HG02973 (cell line): Measurements from ENCODE around the gene P4HB.
A peak's percentile ranks its signal among the peaks of the same experiment; 100 is the strongest.

Experiments used
- ATAC-seq: cut with Tn5 transposase; IDR thresholded peaks from one replicate; pipeline ENCODE4 v1.9.1; 2021; ENCODE audit warnings: moderate library complexity; ENCODE audit not compliant: unreplicated experiment

Gene P4HB

DNA sequence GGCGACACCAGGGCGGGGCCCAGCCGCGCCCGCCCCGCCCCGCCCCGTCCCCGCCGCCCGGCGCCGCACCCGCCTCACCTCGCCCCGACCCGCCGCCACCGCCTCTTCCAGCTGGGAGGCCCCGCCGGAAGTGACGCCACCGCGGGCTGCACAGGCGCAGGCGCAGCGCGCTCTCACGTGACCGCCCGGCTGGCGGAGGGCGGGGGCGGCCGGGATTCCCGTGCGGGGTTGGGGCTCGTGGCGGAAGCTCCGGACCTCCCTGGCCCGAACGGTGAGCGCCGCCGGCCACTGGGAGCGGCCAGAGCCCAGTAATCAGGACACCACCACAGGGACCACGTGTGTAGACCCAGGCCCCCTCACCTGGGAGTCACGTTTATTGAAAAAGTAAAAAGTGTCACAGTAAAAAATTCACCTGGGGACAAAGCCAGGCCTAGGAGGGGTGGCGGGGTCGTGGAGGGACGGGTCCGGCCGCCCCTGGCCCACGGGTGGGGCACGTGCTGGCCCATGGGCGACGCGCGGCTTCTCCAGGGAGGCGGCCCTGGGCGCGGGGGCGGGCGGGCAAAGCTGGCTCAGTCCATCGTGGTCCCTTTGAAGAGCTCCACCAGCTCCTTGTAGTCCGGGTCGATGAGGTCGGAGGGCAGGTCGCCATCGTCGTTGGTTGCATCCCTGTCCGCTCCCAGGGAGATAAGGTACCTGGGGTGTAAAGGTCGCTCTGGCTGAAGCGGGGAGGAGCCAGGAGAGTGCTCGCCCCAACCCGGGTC is 27.0 kb downstream of the P4HB start, which contains the start of gene MCRIP1:
TSS of gene MCRIP1 (minus strand) at position 132 of the 761 bp plus-strand sequence. CDS start 8,785 bp downstream, outside the sequence.
- ATAC-seq = peak; percentile 59

DNA sequence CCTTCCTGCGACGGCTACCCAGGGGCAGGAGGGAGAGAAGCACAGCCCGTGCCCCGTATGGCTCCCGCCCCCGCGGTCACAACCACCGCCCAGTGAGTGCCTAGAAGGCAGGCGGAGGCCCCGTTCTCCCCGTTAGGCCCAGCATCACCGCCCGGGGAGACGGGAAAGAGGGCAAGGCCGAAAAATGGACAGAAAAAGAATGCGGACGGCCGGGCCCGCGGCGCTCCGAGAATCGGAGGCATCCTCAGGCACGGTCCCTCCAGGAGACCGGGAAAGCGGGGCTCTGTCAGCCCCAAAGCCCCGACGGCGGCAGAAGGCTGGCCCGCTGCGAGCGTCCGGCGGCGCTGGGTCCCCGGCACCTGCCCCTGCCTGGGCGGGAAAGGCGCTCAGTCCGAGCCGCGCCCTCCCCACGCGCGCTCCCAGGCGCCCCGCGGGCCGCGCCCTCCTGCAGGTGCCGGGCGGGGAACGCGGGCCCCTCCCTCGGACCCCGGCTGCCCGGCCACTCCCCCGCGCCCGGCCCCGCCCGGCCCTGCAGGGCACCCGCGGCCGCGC is 27.7 kb downstream of the P4HB start:
- peak; percentile 53 for ATAC-seq

DNA sequence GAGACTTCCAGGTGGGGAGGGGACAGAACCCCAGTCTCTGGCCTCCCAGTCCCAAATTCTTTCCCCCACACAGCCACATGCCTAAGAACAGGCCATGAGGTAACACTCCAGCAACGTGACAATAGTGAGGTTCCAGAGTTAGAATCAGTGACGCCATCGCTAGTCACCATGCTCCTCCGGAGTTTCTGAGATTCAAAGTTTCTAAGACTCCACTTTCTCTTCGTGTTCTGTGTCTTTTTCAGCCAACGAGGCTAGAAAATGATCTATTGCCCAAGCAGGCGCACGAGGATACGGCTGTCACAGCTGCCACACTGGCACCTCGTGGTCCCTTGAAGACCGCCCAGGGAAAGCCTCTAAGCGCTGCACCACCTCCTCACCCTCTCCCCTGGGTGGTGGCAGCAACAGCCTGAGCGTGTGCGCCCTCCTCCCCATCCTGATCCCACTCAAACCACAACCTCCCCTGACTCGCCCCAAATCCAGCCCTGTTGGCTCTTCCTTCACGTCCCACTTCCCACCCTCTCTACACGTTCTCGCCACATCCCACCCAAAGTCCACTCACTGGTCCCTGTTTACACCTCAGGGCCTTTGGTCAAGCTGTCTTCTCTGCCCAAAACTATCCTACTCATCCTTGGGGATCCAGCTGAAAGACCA is 28.3 kb downstream of the P4HB start:
- ATAC-seq = peak; percentile 12

DNA sequence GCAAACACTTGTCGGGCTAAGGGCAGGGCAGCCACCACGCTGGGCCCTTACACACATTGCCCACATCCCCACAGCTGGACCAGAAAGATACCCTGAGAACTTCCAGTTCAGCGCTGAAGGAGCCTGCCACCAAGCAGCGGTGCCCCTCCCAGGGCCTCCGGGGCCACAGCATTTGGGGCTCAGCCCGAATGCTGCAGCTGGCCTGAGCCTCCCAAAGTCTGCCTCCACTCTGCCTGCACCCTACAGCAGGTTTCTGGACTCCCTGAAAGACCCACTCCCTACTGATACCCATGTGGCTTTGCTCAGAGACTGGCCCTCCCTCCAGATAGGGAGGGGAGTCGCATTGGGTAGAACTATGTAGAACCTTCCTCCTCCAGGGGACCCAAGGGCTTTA is 28.8 kb downstream of the P4HB start:
- no peak for ATAC-seq

DNA sequence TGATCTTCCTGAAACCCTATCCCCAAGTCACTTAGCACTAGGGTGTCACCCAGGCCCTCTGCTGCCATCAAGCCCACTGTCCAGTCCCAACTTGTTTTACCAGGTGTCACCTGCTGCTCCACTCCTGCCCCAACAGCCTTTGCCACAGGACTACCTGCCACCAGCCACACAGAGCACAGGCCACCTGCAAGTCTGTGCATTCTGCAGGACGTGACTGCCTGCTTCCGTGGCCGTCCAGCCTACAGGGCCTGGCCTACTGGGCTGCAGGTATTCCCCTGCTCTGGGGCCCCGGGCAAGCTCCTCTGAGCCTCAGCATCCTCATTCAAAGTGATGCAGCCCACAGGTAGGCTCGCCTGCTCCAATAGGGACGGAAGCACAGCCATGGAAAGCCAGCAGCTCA is 30.5 kb downstream of the P4HB start:
- no peak for ATAC-seq

DNA sequence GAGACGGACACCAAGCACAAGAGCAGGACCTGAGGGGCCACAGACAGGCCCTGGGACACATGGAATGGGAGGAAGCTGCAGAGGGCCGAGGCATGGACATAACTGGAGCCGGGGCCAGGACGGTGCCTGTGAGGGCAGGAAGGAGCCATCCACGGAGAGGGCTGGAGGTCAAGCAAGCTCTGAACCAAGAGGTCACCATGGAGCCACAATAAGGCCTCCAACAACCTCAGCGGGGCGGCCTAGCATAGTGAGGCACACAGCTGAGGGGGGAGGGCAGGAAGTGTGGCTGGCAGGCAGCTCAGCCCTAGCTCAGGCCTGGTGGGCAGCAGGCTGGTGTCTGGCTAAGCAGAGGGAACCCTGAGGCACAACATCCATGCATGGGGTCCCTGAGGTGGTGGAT is 31.7 kb downstream of the P4HB start:
- ATAC-seq = no peak

DNA sequence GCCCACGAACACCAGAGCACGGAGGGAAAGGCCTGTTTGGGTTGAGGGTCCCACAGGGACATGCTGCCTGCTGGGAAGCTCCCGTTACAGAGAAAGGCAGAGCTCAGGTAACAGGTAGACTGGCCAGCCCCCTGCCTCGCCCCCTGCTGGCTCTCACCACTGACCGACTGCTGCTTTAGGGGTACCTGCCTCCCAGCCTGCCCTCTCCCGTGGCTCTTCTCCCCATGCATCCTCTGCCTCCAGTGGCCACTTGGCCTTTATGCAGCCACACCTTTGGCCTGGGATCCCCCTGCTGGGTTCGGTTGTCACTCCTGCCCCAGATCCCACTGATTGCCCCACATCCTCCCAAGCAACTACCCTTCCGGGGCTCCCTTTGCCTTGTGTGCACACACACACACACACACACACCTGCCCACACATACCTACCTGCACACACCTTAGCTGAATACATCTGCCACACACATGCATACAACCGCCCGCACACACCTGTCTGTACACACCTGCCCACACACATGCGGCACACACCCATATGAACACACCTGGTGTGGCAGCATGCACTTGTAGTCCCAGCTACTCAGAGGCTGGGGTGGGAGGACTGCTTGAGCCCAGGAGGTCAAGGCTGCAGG is 34.4 kb downstream of the P4HB start:
- ATAC-seq = no peak

DNA sequence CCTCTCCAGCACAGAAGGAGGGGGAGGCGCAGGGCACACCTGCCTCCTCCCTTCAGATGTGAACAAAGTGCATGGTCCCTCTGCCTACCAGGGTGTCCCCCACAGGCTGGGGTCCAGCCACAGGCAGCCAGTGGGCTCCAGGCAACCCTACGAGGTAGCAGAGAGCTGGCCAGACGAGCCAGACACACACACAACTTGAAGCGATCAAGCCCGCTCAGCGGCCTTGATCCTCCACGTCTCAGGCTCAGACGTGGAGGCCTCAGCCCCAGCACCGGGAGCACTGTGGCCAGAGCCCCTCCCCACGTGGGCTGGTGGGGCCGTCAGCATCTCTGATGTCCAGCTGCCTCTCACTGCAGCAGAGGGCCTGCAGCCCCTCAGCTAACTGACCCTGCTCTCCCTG is 35.7 kb downstream of the P4HB start:
- ATAC-seq = no peak

DNA sequence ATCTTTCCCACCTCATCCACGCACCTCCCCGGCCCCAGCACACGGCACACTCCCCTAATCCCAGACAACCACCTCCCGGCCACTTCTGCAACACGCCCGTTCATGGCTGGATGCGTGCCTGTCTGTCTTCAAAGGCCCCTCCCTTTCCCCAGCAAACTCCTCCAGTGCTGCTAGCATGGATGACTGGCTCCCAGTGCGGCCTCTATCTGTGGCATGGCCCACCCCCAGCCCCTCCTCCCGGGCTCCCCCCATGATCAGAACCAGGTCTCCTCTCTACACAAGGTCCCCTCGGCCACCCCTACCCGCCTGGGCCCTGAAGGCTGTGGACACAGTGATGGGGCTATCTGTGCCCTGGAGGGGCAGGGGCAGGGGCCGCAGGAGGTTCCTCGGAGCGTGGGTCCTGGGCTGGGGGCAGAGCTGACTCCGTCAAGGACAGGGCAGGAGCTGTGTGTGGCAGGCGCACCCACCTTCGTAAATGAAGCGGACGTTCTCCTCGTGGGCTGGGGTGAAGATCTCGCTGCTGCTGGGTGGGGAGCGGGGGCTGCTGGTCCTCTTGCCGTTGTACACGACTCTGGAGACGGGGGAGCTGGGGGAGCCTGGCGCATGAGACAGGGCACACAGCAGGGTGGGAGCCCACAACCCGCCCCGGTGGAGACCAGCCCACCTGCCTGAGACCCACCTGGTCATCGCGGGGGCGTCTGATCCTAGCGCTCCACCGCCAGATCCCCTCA is 36.4 kb downstream of the P4HB start:
- ATAC-seq = no peak

DNA sequence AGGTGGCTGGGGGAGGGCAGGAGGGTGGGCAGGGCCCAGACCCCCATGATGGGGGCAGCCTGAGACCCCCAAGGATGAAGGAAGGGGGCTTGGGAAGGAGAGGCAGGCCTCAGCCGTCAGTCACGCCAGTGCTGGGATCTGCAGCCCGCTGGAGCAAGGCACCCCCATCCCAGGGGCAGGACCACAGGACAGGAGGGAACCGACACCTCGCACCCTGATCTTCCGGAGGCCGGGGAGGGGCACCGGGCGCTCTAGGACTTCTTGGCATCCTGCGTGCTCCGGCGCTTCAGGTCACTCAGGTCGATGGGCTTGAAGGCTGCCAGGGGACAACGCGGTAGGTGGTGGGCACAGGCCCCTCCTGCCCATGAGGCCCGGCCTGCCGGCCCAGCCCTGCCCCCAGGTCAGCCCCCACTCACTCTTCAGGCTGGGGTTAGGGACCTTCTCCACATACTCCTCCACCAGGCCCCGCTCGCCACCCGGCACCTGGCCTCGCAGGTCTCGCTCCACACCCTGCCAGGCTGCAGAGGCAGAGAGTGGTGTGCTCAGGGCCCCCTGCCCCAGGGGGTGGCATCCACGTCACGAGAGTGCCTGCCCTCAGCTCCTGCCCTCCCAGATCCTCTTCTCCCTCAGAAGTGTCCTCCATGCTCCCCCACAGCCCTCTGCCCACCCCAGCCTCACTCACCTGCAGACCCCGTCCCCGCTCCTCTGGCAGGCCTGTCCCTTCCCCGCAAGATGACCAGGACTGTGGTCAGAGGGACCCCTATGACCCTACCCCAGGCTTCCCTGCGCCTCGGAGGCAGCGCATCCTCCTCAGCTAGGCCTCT is 37.1 kb downstream of the P4HB start:
- ATAC-seq = no peak

DNA sequence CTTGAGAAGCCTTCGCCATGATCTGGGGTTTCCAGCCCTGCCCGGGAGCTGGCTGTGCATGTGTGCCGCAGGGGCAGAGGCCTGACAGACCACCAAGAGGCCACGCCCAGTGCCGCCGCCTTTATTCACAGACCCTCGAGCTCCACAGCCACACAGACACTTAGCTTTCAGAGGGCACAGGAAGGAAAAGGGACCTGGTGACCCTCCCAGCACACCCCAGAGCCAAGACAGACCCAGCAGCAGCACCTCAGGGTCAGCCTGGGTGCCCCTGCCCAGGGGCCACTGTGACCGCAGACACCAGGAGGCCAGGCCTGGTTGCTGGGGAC is 38.1 kb downstream of the P4HB start:
- no peak for ATAC-seq

DNA sequence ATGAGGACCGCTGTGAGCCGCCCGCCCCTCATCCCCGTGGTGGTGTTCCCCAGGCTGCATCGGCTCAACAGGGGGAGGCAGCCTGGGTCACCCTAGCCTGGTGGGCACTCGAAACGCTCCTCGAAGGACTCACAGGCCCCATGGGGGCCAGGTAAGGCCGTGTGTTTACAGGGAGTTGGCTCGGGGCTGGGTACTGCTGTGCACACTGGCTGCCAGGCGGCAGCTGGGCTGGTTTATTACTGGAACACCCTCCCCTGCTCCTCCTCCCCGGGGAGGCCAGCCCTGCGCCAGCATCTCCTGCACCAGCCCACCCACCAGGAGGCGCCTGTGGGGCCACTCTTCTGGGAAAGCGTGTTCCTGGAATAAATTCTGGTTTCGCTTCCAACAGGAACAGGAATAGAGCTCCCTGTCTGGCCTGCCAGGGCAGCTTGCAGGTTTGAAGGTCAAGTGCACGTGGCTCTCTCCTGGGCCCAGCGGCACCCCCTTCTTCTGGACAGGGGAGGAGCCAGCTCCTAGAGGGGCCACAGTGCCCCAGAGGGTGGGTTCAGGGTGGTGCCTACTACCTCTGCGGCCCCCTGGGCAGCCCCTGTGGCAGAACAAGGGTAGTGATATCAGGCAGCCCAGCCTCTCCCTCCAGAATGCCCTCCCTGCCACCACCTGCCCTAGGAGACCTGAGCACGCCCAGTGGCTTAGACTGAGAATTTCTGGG is 38.6 kb downstream of the P4HB start:
- no peak for ATAC-seq

DNA sequence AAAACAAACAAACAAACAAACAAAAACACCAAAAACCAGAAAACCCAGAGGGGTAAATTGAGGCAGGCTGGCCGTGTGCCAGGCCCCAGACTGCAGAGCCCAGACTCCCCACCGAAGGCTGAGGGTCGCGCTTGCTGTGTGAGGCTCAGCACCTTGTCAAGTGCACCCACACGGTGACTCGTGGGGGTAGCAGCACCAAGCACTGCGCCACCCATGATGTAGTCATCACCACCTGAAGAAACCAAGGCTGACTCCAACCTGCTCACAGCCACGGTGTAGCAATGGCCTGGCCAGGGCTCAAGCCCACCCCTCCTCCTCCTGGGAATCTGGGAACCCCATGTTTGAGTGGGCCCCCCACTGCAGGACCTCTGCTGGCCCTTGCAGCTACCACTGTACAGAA is 39.2 kb downstream of the P4HB start:
- ATAC-seq = no peak

DNA sequence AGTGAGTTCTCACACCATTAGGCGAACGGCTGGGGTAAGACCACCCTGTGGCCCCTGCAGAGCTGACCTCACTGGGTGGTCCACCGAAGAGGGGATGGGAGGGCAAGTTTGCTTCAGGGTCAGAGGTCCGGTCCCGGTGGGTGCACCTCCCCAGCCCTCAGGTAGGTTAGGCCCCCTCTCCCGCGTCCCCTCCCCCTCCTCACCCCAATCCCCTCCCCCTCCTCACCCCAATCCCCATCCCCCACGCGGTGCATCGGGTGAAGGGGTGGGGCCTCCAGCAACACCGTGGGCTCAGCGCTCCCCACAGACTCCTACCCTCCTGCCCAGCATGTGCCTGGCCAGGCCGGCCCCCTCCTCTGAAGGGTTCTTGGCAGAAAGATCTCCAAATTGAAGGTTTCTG is 40.6 kb downstream of the P4HB start:
- ATAC-seq = no peak

DNA sequence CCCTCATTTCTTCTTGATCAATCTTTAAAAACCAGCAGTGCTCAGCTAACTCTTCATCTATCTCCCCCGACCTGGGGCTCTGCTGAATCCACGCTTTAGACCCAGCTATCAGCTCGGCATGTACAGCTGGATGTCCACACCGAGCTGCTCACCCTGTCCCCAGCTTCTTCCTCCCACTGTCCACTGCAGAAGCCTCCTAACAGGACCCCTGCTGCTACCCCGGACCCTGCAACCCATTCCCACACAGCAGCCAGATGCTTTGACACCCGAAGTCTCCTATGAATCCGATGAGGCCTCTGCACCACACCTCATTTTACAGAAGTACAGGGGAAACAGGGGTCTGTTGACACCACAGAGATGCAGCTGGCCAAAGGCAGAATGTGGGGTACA is 42.6 kb downstream of the P4HB start:
- ATAC-seq = no peak

DNA sequence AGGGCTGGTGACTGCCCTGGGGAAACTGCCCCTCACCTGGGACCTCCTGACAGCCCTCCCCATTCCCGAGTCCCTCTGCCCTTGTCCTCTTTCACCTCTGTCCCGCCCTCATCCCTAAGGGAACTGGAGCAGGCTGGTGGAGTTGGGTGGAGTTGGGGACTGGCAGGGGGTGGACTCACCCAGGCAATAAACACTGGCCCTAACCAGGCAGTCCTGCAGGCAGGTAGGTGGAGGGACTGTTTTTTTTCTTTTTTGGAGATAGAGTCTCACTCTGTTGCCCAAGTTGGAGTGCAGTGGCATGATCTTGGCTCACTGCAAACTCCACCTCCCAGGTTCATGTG is 44.7 kb downstream of the P4HB start:
- no peak for ATAC-seq

DNA sequence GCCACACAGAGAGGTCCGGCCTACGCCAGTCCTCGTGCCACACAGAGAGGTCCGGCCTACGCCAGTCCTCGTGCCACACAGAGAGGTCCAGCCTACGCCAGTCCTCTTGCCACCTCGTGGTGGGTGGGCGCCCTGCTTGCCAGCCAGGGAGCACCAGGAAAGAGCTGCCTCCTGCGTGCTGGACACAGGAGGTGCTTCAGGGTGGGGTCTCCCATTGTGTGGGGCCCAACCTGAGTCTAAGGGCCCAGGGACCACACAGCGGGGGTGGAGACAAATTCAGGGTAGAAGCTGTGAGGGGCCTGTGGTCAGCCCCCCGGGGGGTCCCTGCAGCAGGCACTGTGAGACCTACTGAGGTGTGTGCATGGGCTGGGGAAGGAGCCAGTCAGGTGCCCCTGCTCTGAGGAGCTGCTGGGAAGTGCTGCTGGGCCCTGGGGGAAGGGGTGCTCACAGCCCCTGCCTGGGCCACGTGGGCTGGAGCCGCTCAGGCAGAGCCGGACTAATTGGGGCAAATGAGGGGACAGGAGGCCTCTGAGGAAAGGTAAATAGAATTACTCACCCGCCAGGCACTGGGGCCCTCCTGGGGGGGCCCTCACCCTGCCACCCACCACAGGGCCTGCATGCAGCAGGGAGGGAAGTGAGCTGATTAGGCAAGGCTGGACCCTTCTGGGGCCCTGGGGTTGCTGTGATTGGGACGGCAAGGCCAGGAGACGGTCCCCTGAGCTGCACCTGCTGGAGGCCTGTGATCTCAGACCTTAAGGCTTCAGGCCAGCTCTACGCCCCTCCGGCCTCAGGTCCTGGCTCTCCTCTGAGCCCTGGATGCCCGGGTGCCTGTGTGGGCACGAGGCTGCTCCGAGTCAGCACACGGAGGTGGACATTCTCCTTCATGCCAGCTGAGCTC is 45.3 kb downstream of the P4HB start:
- no peak for ATAC-seq

DNA sequence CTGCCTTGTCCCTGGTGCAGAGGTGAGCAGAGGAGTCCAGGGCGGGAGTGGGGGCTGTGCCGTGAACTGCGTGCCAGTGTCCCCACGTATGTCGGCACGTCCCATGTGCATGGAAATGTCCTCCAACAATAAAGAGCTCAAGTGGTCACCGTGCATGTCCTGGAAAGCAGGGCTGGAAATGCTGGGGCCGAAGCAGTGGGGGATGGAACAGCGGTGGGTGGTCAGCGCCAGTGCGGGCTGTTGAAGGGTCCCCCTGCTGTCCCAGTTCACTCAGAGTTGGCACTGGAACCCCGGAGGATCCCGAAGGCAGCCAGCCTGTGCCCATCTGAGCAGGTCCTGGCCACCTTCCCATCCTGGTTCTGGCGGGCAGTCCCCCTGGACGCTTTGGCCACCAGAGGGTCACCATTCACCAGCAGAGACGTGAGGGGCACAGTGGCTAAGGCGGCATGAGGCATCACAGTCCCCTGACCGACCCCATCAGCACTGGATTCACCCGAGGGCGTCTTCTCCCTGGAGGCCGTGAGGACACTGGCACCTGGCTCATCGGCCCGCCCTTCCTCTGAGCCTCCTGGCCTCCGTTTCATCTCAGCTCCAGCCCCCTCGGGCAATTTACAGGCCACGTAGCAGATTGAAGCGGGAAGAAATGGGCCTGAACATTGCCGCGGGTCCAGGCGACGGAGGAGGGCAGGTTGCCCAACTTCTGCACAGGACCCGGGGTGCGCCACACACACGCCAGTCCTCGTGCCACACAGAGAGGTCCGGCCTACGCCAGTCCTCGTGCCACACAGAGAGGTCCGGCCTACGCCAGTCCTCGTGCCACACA is 46.3 kb downstream of the P4HB start:
- ATAC-seq = no peak
